ENCODE results near the gene UBN1. TPM values are rescaled to one million over a fixed set of nuclear protein-coding genes. Genes with fewer than 3 reads are reported as not detected.
A peak's percentile ranks its signal among the peaks of the same experiment; 100 is the strongest.

The UBN1 gene
- total and polyA plus RNA-seq, 8 donors = 5.4 to 319 (median 34.2) TPM

- H3K27me3 ChIP-seq = peaks cover 0 to 4% (median 0%) of the 10 kb centered on the region in 3 donors
- peak overlapping the region in 2 of 5 donors; percentile 25 to 28 for H3K27ac ChIP-seq
- H3K36me3 ChIP-seq = no peaks in the 10 kb centered on the region
- H3K9me3 ChIP-seq = no peaks in the 10 kb centered on the region
- intact Hi-C loops (cut with DNase I; ENCODE audit: low total_unique reads) = no loop called here
- DNase-seq = peak; percentile 67 to 92
- WGBS, 5 donors = 17 to 39% (median 21%) methylated on average over 12 to 13 of the region's 13 CpGs
- peaks cover 0 to 15% (median 4%) of the 10 kb centered on the region in 4 donors for H3K4me1 ChIP-seq
- no peak for TF ChIP-seq CTCF (IDR thresholded peaks at IDR 0.05)
- TF ChIP-seq POLR2AphosphoS5 (IDR thresholded peaks at IDR 0.05) = peak in 1 of 3 donors; percentile 16
- H3K4me3 ChIP-seq = no peak overlapping the region
These were observed 71.5 kb downstream of the UBN1 start for GRCh38 chr16:4918781-4919251.

- Histone ChIP-seq H3K36me3 (no peaks in the 10 kb centered on the region), H3K4me3 (no peak overlapping the region), H3K27ac (no peak overlapping the region), H3K9me3 (no peaks in the 10 kb centered on the region), H3K4me1 (peaks cover 10 to 32% (median 21%) of the 10 kb centered on the region in 4 donors), H3K27me3 (peaks cover 0 to 4% (median 0%) of the 10 kb centered on the region in 3 donors)
- DNase-seq = no peak
- 77 to 83% (median 83%) methylated on average over 5 of the region's 5 CpGs for WGBS, 5 donors
- intact Hi-C loops (cut with DNase I; ENCODE audit: low total_unique reads) = no loop called here
- no peak for TF ChIP-seq CTCF (IDR thresholded peaks at IDR 0.05)
These were observed 73.5 kb downstream of the UBN1 start for GRCh38 chr16:4920826-4921225.

- Histone ChIP-seq H3K36me3 (no peaks in the 10 kb centered on the region), H3K9me3 (peaks cover 0 to 19% (median 10%) of the 10 kb centered on the region in 4 donors), H3K27me3 (peaks cover 0 to 4% (median 0%) of the 10 kb centered on the region in 3 donors), H3K27ac (no peak overlapping the region), H3K4me1 (peaks cover 10 to 27% (median 22%) of the 10 kb centered on the region in 4 donors), H3K4me3 (no peak overlapping the region)
- 74 to 78% (median 75%) methylated on average over 18 of the region's 18 CpGs for WGBS, 5 donors
- no peak for DNase-seq
- TF ChIP-seq POLR2A (IDR thresholded peaks at IDR 0.05) = no peak
- TF ChIP-seq CTCF (IDR thresholded peaks at IDR 0.05) = no peak
- peak; percentile 30 for TF ChIP-seq EP300 (IDR thresholded peaks at IDR 0.05)
- intact Hi-C loops (cut with DNase I; ENCODE audit: low total_unique reads) = no loop called here
These were observed 75.6 kb downstream of the UBN1 start for GRCh38 chr16:4922721-4923342.

- peaks cover 0 to 4% (median 0%) of the 10 kb centered on the region in 3 donors for H3K27me3 ChIP-seq
- no peaks in the 10 kb centered on the region for H3K36me3 ChIP-seq
- no peak for DNase-seq
- H3K4me3 ChIP-seq = no peak overlapping the region
- H3K9me3 ChIP-seq = peaks cover 0 to 21% (median 12%) of the 10 kb centered on the region in 4 donors
- 72 to 79% (median 77%) methylated on average over 6 of the region's 6 CpGs for WGBS, 5 donors
- intact Hi-C loops (cut with DNase I; ENCODE audit: low total_unique reads) = no loop called here
- H3K4me1 ChIP-seq = peaks cover 10 to 21% (median 19%) of the 10 kb centered on the region in 4 donors
- no peak overlapping the region for H3K27ac ChIP-seq
- no peak for TF ChIP-seq POLR2A (IDR thresholded peaks at IDR 0.05)
- TF ChIP-seq EP300 (IDR thresholded peaks at IDR 0.05) = no peak
- no peak for TF ChIP-seq POLR2AphosphoS5 (IDR thresholded peaks at IDR 0.05)
- no peak for TF ChIP-seq CTCF (IDR thresholded peaks at IDR 0.05)
These were observed 76.6 kb downstream of the UBN1 start for GRCh38 chr16:4923853-4924252.
